MG63 (cell line): ENCODE data around the gene LCOR. TPM values are rescaled to one million over a fixed set of nuclear protein-coding genes. Genes with fewer than 3 reads are reported as not detected.

ENCODE experiments used
- DNase-seq: peaks from one replicate; pipeline ENCODE4 v3.0.0-alpha.2; 2020
- H3K27me3 ChIP-seq: fragments of 250-450 bp; sonication (Bioruptor Pico); 2 replicates; pipeline ENCODE4 v1.5.1; 2020; ENCODE audit warnings: mild to moderate bottlenecking, moderate library complexity
- H3K36me3 ChIP-seq: fragments of 250-450 bp; sonication (Bioruptor Pico); 2 replicates; pipeline ENCODE4 v1.5.1; 2020; ENCODE audit warnings: mild to moderate bottlenecking, moderate library complexity
- H3K4me3 ChIP-seq: fragments of 250-450 bp; sonication (Bioruptor Pico); 2 replicates; pipeline ENCODE4 v1.5.1; 2020; ENCODE audit warnings: mild to moderate bottlenecking, moderate library complexity
- H3K9me3 ChIP-seq: fragments of 250-450 bp; sonication (Bioruptor Pico); 2 replicates; pipeline ENCODE4 v1.5.1; 2020; ENCODE audit warnings: mild to moderate bottlenecking, moderate library complexity
- total RNA-seq: library from RNA; depleted of rRNA; stranded (reverse); fragments of >200 nt; shearing (Covaris generic); gene quantifications from 2 replicates; pipeline ENCODE4 v1.2.3, GENCODE V29; 2014; ENCODE audit warnings: low replicate concordance; rRNA removed

LCOR gene
- total RNA-seq, 1 experiment from 2014 or later: 4.3 TPM

GRCh38 chr10:97034958-97035769, 203.1 kb downstream of the LCOR start:
- Histone ChIP-seq H3K4me3 (no peak overlapping the region), H3K27me3 (no peaks in the 10 kb centered on the region), H3K36me3 (no peaks in the 10 kb centered on the region), H3K9me3 (no peaks in the 10 kb centered on the region)
- no peak for DNase-seq

GRCh38 chr10:97037365-97038361, 205.6 kb downstream of the LCOR start:
- Histone ChIP-seq H3K27me3 (no peaks in the 10 kb centered on the region), H3K9me3 (no peaks in the 10 kb centered on the region), H3K36me3 (no peaks in the 10 kb centered on the region), H3K4me3 (peak overlapping the region; percentile 31)
- DNase-seq: peak; percentile 75

- no peaks in the 10 kb centered on the region for H3K9me3 ChIP-seq
- H3K36me3 ChIP-seq: no peaks in the 10 kb centered on the region
- DNase-seq: no peak
- H3K27me3 ChIP-seq: no peaks in the 10 kb centered on the region
- no peak overlapping the region for H3K4me3 ChIP-seq
Observed at GRCh38 chr10:97038688-97039087, 206.6 kb downstream of the LCOR start.

GRCh38 chr10:97039538-97040247, 207.6 kb downstream of the LCOR start:
- DNase-seq: no peak
- Histone ChIP-seq H3K27me3 (no peaks in the 10 kb centered on the region), H3K4me3 (no peak overlapping the region), H3K36me3 (no peaks in the 10 kb centered on the region), H3K9me3 (no peaks in the 10 kb centered on the region)

GRCh38 chr10:97040248-97040584, 208.1 kb downstream of the LCOR start:
- H3K9me3 ChIP-seq: no peaks in the 10 kb centered on the region
- no peaks in the 10 kb centered on the region for H3K27me3 ChIP-seq
- no peak for DNase-seq
- H3K36me3 ChIP-seq: no peaks in the 10 kb centered on the region
- H3K4me3 ChIP-seq: no peak overlapping the region

GRCh38 chr10:97040706-97041105, 208.6 kb downstream of the LCOR start:
- Histone ChIP-seq H3K9me3 (no peaks in the 10 kb centered on the region), H3K27me3 (no peaks in the 10 kb centered on the region), H3K36me3 (no peaks in the 10 kb centered on the region), H3K4me3 (no peak overlapping the region)
- DNase-seq: no peak

GRCh38 chr10:97042081-97042480, 210.0 kb downstream of the LCOR start:
- H3K36me3 ChIP-seq: no peaks in the 10 kb centered on the region
- H3K4me3 ChIP-seq: no peak overlapping the region
- no peaks in the 10 kb centered on the region for H3K27me3 ChIP-seq
- DNase-seq: no peak
- H3K9me3 ChIP-seq: no peaks in the 10 kb centered on the region

GRCh38 chr10:97042716-97043562, 210.8 kb downstream of the LCOR start:
- no peaks in the 10 kb centered on the region for H3K27me3 ChIP-seq
- no peak for DNase-seq

GRCh38 chr10:97043563-97043855, 211.4 kb downstream of the LCOR start:
- Histone ChIP-seq H3K36me3 (no peaks in the 10 kb centered on the region), H3K27me3 (no peaks in the 10 kb centered on the region), H3K9me3 (no peaks in the 10 kb centered on the region), H3K4me3 (no peak overlapping the region)
- no peak for DNase-seq

More at GRCh38 chr10:97042716-97043562, 210.8 kb downstream of the LCOR start:
- Histone ChIP-seq H3K36me3 (no peaks in the 10 kb centered on the region), H3K4me3 (no peak overlapping the region), H3K9me3 (no peaks in the 10 kb centered on the region)

Other genes starting within 250 kb of the LCOR start
- 28.2 and 45.5 TPM in 2 replicates for gene TM9SF3, start 245.3 kb upstream of the LCOR start, total RNA-seq
- 0.02 and 1.2 TPM in 2 replicates for gene PIK3AP1, start 111.8 kb upstream of the LCOR start, total RNA-seq